Measurements from ENCODE around the gene CYP27B1.
A peak's percentile ranks its signal among the peaks of the same experiment; 100 is the strongest.

The CYP27B1 gene

GRCh38 chr12:57796996-57797395, 30.1 kb upstream of the CYP27B1 start:
- no peak overlapping the region for H3K27ac Mint-ChIP-seq
- peaks cover 57% of the 10 kb centered on the region for H3K36me3 Mint-ChIP-seq (ENCODE audit: low read depth)
- H3K4me3 Mint-ChIP-seq: no peak overlapping the region
- no peaks in the 10 kb centered on the region for H3K4me1 Mint-ChIP-seq
- no peak for DNase-seq
- no peaks in the 10 kb centered on the region for H3K9me3 Mint-ChIP-seq
- no peak for TF ChIP-seq CTCF (IDR thresholded peaks at IDR 0.05)
- H3K27me3 Mint-ChIP-seq (ENCODE audit: low read depth, poor library complexity): no peaks in the 10 kb centered on the region

GRCh38 chr12:57795354-57795753, 28.5 kb upstream of the CYP27B1 start:
- TF ChIP-seq CTCF (IDR thresholded peaks at IDR 0.05): no peak
- Mint-ChIP-seq H3K36me3 (ENCODE audit: low read depth) (peaks cover 68% of the 10 kb centered on the region), H3K27ac (no peak overlapping the region), H3K27me3 (ENCODE audit: low read depth, poor library complexity) (no peaks in the 10 kb centered on the region), H3K9me3 (no peaks in the 10 kb centered on the region), H3K4me3 (no peak overlapping the region), H3K4me1 (no peaks in the 10 kb centered on the region)
- DNase-seq: no peak

GRCh38 chr12:57793920-57794319, 27.0 kb upstream of the CYP27B1 start:
- no peak overlapping the region for H3K27ac Mint-ChIP-seq
- no peaks in the 10 kb centered on the region for H3K9me3 Mint-ChIP-seq
- no peak for TF ChIP-seq CTCF (IDR thresholded peaks at IDR 0.05)
- H3K36me3 Mint-ChIP-seq (ENCODE audit: low read depth): peaks cover 67% of the 10 kb centered on the region
- no peak for DNase-seq
- no peak overlapping the region for H3K4me3 Mint-ChIP-seq
- H3K27me3 Mint-ChIP-seq (ENCODE audit: low read depth, poor library complexity): no peaks in the 10 kb centered on the region
- H3K4me1 Mint-ChIP-seq: no peaks in the 10 kb centered on the region

- Mint-ChIP-seq H3K27me3 (ENCODE audit: low read depth, poor library complexity) (peaks cover 8% of the 10 kb centered on the region), H3K4me1 (peaks cover 13% of the 10 kb centered on the region), H3K9me3 (no peaks in the 10 kb centered on the region), H3K36me3 (ENCODE audit: low read depth) (peaks cover 32% of the 10 kb centered on the region), H3K4me3 (peak overlapping the region; percentile 81), H3K27ac (no peak overlapping the region)
- no peak for TF ChIP-seq CTCF (IDR thresholded peaks at IDR 0.05)
- no peak for DNase-seq
These were observed 17.0 kb upstream of the CYP27B1 start for GRCh38 chr12:57783861-57784260.

- Mint-ChIP-seq H3K9me3 (no peaks in the 10 kb centered on the region), H3K27ac (no peak overlapping the region), H3K4me3 (peak overlapping the region; percentile 99), H3K27me3 (ENCODE audit: low read depth, poor library complexity) (peaks cover 11% of the 10 kb centered on the region), H3K4me1 (peaks cover 13% of the 10 kb centered on the region), H3K36me3 (ENCODE audit: low read depth) (peaks cover 31% of the 10 kb centered on the region)
- DNase-seq: no peak
- no peak for TF ChIP-seq CTCF (IDR thresholded peaks at IDR 0.05)
These were observed 16.6 kb upstream of the CYP27B1 start for GRCh38 chr12:57783466-57783801.

GRCh38 chr12:57782608-57783465, 16.0 kb upstream of the CYP27B1 start, which contains the start of gene TSFM:
Gene TSFM, plus strand, starts transcription at chr12:57782787. Its CDS starts 15 bp downstream, at chr12:57782802.
- peak within 1 kb of the TSS; percentile 5 for H3K27ac Mint-ChIP-seq
- H3K27me3 Mint-ChIP-seq (ENCODE audit: low read depth, poor library complexity): peaks cover 12% of the 10 kb centered on the region
- peak within 1 kb of the TSS; percentile 99 for H3K4me3 Mint-ChIP-seq
- H3K36me3 Mint-ChIP-seq (ENCODE audit: low read depth): peaks cover 28% of the 10 kb centered on the region
- no peaks in the 10 kb centered on the region for H3K9me3 Mint-ChIP-seq
- TF ChIP-seq CTCF (IDR thresholded peaks at IDR 0.05): peak; percentile 85
- peaks cover 13% of the 10 kb centered on the region for H3K4me1 Mint-ChIP-seq
- DNase-seq: peak; percentile 98
